ENCODE data around the gene UBE2D2.

Gene UBE2D2

DNA sequence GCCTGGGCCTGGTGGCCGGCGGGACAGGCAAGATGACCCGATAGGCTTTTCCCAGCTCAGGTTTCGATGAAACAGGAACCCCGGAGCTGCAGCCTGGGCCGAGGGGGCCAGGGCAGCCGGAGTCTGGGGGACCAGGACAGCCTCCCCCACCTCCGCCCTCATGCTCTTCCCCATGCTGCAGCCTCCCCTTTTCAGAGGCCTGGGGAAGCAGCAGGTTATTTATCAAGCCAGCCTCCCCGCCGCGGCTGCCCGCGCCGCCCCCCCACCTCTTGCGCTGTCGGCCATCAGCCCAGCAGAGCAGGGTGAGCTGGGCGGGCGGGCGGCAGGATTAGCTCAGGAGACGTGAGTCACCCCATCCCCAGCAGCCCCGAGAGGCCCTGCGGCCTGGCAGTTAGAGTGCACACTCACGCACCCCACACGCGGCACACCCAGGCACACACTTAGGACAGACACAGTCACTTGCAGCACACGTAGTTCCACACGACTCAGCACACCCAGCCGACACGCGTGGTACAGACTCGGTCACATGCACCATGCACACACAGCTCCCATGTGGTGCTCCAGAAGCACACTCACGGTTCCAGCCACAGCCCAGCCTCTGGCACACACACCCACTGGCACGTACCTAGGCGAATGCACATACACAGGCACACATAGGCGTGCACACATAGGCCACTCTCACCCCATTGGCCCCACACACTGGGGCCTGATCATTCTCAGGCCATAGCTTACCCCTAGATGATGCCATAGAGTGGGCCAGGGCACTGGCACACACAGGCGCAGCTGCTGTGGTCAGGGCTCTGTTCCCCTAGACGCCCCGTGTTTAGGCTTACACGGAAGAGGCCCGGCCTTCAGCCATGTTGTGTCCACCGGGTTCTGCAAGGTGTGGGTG lies 100.0 kb downstream of the UBE2D2 start:
- DNase-seq (ENCODE audit: low read depth in 2 of 2), result no peak

DNA sequence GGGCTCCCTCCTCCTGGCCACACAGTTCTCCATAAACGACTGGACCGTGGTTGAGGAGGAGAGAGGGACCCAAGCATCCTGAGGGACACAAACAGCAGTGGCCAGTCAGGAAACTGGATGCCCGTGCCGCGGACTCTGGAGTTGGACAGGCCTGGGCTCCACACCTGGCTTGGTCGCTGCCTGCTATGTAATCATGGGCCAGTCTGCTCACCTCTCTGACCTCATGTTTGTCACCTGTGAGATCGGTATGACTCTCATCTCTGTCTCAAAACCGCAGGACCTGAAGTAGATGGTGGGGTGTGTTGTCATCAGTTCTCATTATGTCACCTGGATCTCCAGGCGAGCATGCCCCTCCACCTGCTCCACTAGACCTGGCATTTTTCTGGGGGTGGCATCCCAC lies 101.5 kb downstream of the UBE2D2 start:
- DNase-seq (ENCODE audit: low read depth in 2 of 2), result no peak

DNA sequence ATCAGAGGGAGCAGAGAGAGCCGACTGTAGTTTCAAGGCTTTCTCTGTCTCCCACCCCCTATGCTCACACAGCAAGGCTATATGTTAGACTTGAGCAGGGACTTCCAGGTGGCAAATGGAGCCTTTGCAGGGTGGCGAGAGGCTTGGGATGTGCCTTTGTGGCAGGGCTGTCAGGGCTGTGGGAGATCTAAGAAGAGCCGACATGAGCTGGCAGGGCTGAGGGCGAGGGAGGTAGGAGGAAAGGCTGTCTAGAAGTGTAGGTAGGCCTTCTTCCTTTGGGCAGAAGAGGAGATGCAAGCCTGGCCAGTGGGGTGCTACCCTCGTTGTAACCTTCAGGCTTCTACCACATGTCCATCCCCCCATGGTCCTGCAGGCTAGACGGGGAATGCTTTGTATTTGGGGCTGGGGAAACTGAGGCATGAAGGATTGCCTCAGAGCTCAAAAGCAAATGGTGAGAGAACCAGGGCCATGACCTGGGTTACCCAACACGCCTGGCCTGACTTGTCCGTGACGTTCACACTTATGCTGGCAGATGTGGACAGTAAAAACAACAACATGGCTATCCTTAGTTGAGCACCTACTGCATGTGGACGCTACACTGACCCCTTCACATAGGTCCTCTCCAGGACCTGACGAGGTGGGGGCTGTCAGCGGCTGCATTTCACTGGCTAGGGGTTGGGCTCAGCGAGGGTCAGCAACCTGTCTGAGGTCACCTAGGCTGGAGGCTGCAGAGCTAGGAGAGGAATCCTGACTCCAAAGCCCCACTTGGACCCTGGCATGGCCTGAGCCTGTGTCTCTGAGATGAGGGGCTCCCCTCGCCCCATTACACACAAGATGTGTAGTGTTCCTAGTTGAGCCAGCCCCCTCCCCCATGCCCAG lies 102.3 kb downstream of the UBE2D2 start:
- no peak for DNase-seq (ENCODE audit: low read depth in 2 of 2)

DNA sequence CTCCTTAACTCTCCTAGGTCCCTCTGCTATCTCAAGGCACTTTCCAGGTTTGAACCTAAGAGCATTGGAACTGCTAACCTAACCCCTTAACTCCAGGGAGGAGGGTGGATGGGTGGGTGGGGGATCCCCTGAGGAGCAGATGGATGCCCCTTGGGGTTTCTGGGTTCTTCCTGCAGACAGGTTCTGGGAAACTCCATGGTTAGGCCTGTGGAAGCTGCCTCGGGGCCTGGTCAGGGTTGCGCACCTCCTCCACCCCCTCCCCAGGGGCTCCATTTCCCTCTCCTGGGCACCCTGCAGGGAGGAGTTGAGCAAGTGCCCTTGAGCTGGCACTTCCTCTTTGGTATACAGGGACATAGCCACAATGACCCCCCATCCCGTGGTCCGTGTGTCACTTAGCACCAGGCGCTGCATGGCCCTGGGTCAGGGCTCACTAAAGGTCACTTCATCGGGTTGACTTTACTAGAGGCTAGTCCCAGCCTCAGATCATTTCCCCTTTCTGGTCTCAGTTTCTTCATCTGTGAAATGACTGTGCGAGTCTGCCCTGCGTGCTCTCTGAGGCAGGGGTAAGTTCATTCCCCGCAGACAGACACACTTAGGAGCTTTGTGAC lies 103.1 kb downstream of the UBE2D2 start:
- DNase-seq (ENCODE audit: low read depth in 2 of 2), result no peak

DNA sequence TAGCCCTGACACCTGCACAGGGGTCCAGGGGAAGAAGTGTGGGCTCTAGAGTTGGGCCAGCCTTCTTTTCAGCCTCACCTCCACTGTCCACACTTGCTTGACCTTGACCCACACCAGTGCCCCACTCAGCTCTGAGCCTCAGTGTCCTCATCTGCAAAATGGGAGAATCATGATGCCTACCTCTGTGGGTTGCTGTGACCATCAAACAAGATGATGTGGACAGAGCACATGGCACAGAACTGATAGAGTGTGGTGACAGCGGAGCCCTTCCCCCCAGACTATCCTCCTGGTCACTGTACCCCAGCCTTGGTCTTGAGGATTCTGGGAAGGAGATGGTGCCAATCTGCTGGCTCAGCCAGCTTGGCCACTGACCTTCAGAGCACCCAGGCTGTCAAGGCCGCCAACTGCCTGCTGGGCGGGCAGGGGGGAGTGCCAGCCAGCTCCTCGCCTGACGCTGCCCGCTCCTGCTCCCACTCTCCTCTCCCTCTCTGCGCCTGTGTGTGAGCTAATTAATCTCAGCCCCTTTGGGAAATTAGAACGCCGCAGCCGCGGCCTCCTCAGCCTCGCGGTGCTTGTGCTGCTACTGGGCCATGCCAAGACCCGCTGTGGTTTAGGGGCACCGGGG lies 103.7 kb downstream of the UBE2D2 start:
- DNase-seq (ENCODE audit: low read depth in 2 of 2), result no peak

DNA sequence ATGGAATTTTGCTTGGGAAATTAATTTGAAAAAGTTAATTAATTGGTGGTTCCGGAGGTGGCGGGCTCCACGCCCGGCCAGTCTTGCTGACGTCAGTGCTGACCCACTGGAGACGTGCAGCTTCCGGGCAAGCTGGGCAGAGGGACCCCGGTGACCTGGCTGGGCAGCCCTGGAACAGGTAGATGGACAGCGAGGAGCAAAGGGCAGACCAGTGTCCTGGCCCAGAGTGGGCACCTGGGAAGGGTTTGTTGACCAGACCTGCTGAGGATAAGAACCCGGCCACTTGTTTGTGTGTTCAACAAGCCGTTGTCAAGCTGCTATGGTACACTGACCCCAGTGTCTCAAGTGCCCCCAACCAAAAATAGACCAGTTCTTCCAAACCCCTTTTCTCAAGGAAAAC lies 104.5 kb downstream of the UBE2D2 start:
- DNase-seq (ENCODE audit: low read depth in 2 of 2), result no peak

DNA sequence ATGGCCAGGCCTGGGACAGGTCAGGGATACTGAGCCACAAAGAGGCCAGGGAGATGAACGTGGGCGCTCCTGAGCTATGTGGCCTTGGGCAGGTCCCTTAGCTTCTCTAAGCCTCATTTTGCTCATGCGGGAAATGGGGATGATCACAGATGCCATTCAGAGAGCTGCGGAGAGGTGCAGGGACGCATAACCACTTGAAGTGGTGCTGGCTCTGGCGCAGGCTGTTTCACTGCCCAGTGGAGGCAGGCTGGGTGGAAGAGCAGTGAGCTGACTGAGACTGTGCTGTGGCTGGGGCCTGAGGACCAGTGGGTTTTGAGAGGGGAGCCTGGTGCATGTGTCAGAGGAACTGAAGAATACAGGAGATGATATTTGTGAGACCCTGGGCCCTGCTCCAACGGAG lies 105.4 kb downstream of the UBE2D2 start:
- no peak for DNase-seq (ENCODE audit: low read depth in 2 of 2)

DNA sequence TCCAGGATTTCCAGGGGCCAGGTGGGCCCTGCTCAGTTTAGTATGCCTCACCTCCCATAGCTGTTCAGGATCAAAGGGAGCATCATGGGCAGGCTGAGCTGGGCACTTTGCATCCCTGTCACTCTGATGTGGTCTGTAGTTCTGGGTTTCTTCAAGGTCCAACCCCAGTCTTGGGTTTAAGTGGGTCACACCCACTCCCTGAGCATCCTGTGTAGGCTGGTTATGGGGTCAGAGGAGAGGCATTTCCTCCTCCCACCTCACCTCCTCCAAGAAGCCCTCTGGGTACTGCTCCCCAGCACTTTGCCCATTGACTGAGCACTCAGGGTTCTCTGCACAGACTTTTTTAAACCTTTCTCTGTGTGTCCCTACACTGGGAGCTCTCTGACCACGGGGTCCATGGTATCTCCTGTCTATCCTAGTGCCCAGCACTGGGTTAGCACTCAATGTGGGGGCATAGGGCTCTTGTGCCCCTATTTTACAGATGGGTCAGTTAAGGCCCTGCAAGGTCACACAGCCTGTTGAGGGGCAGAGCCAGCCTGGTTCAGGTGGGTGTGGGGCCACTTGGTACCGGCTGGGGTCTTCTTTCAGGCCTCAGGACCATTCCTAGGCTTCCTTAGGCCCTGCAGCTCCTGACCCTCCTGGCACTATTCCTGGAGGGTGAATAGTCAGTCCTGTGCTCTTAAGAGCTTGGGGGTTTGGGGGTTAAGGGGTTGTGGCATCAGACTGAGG lies 106.0 kb downstream of the UBE2D2 start:
- DNase-seq (ENCODE audit: low read depth in 2 of 2), result no peak

DNA sequence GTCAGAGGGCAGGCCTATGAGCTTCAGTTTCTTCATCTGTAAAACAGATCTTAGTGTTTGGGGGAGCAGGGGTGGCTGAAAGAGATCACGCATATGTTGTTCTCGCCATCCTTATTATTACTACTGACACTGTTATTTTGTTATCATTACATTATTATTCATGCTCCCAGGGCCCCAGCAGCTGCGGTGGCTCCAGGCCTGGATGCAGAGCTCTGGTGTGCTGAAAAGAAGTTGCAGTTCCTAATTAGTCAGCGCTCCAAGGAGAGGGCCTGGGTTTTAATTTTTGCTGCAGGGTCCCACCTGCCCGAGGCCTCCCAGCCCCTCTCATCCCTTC lies 106.6 kb downstream of the UBE2D2 start:
- no peak for DNase-seq (ENCODE audit: low read depth in 2 of 2)

DNA sequence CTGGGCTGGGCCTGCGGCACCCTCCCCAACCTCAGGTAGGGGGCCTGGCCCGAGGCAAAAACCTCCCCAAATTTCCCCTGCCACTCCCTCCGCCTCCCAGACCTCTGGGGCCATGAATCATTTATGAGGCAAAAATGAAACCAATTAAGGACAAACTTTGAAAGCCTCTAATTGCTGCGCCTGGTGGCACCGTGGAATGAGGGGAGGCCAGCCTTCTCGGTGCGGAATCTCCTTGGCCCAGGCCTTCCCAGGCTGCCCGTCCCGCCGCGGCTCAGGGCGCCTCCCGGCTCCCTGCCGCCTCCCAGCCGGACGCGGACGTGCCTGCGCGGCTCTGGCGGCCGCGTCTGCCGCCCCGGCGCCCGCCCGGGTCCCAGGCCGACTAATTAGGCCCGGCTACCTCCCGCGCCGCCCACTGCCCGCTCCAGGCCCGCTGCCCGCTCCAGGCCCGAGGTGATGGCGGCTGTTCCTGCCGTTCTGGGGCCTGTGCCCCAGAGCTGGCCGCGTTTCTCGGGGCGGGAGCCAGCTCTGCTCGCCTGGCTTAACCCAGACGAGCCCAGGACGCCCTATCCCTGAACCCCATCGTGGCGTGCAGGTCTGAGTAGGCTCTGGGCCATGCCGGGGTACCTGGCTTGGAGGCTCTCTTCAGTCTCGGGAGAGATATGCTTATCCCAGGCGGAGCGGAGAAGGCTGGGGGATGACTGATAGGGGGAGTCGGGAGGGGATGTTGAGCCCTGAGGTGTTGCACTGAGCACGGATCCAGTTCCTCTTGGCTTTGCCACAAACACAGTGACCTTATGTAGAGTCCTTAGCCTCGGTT lies 107.1 kb downstream of the UBE2D2 start:
- no peak for DNase-seq (ENCODE audit: low read depth in 2 of 2)

DNA sequence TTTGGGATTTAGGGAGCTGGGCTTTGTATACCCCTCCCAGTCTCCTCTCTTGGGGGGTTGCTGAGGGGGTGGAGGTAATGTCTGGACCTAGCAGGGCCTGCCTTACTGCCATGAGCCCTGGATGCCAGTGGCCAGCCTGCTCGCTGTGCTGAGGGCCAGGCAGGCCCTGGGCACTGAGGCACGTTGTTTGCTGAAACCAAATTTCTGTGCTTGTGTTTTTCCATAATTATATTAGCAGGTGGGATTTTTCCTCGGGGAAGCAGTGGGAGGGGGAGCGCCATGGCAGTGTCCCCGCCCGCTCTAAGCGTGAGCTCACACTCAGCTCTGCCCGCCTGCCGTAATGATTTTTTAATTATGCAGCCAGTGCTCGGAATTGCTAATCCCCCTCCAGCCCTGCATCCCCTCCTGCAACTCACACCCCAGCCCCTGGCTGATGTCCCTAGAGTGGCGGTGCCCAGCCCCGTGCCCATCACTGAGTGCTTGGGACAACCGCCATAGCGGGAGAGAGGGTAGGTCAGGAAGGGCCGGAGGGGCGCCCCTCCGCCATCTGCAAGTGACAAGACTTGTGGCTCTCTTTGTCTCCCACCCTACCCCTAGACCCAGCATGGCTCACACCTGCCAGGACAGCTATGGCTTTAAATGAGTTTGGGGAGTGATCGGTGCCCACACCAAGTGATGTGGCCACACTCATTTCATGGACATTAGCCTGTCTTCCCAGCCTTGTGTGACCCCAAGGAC lies 108.0 kb downstream of the UBE2D2 start:
- no peak for DNase-seq (ENCODE audit: low read depth in 2 of 2)

DNA sequence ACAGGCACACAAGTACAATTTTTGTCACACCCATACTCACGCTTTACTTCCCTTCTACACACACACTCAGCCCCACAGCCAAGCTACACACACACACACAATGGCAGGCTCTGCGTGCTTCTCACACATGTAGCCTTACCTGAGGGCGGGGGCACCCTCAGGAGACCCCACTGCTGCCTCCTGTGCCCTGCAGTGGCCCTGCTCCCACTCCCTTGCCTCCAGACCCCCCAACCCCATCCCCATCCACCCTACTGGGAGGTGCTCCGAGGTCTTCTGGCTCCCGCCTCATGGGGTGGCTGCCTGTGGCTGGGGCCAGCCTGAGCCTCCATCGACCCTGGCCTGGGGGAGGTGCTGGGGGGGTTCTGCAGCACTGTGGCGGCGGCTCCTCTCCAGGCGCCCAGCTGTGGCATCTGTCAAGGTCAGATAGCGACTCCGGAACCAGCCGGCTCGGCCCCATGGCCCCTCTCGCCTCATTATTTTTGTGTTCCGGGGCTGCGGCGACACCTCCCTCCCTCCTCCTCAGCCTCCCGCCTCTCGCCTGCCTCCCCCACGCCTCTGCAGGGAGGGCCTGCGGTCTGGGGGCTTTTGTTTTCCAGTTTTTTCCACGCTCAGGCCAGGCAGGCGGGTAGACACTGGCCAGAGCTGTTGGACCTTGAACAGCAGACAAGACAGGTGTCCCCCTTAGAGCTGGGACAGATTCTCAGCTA lies 108.7 kb downstream of the UBE2D2 start:
- DNase-seq (ENCODE audit: low read depth in 2 of 2), result no peak

DNA sequence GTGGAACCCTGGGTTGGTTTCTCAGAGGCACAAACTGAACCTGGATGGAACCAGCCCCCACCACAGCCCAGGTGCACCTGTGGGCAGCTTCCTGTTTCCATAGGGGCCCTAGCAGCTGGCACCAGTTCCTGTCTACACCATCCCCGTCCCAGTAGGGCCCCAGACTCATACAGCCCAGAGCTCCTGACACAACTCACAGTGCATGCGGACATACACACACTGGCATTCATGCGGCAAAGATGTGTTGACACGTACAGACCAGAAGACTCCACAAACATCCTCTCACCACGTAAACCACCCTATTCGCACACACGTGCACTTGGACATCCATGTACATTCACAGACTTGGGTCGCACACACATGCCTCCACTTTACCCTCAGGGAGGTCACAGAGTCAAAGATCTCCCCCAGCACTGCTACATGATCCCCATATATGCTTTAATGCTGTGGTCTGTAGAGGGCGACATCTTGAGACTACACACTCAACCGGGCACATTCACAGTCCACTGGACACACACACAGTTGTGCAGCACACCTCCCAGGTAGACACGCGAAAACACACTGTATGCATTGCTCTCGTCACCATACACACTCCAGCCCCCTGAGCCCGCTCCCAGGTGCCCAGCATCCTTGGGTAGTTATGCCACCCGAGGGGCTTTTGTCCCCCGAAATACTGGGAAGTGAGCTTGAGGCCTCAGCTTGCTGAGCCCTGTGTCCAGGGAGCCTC lies 109.4 kb downstream of the UBE2D2 start:
- DNase-seq (ENCODE audit: low read depth in 2 of 2), result no peak

DNA sequence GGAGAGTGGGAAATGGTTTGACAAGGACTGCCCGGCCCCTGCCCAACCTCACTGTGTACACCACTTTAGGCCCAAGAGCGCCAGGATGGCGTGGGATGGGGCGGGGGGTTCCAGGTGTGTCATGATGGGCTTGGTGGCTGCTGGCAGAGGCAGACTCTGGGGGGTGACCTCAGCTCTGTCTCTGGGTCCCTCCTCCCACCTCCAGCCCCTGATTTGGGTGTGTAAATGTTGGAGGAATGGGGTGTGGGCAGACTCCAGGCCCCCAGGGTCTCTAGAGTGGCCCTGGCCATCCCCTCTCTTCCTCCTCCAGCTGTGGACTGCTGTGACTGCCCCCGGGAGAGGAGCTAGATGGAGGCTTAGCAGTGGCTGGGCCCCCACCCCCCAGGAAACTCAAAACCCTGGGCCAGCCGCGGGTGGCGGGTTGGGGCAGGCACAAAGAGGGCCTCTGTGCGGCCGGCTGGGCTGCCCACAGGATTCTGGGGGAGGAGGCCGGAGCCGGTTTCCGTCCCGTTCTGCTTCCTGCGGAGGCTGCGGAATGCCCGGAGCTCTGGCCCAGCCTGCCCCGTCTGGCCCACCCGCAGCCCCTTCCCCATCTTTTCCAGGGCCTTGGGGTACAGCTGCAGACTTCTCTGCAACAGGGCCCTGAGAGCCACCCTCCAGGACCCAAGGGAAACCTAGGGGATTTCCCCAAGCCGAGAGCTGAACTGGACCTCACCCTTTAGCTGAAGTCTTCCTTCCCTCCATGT lies 110.1 kb downstream of the UBE2D2 start:
- no peak for DNase-seq (ENCODE audit: low read depth in 2 of 2)

DNA sequence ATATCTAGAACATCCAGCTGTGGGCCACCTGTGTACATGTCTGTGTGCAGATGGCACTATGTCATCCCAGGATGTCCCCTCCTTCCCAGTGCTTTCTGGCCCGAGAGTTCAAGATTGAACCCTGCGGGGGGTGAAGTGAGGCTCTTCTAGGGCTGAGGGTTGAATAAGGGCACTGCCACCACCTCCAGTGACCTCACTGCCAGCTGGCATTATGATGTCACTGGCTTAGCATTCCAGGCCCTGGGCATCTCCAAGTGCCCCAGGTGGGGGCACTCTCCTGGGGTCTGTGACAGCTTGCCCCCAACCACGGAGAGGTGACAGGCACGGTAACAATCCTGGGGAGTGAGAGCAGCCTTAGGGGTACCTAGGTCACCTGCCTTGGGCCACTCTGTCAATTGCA lies 114.1 kb downstream of the UBE2D2 start:
- DNase-seq (ENCODE audit: low read depth in 2 of 2), result no peak

DNA sequence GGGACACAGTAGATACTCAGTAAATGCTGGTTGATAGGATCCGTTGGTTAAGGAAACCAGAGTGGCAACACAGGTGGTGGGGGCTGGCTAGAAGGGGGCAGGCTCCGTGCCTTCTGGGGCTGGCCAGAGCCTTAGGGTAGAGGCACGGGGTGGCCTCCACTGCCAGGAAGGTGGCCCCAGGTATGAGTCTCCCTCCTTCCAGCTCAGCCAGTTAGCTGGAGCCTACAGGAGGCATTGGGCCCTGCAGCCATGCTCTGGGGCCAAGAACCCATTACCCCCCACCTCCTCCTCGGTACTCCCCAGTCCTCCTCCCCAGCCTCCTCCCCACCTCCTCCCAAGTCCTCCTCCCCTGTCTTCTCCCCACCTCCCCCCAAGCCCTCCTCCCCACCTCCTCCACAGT lies 114.7 kb downstream of the UBE2D2 start:
- no peak for DNase-seq (ENCODE audit: low read depth in 2 of 2)

DNA sequence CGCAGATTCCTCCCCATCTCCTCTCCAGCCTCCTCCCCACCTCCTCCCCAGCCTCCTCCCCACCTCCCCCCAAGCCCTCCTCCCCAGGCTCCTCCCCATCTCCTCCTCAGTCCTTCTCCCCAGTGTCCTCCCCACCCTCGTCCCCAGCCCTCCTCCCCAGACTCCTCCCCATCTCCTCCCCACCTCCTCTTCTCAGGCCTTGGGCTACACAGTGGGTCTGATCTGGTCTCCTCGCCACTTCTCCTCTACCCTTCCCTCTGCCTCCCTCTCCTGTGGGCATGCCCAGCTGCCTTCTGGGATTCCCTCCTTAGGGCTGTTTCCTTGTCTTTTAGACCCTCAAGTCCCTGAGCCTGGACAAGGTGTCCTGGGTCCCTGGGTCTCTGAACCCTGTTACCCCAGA lies 115.3 kb downstream of the UBE2D2 start:
- DNase-seq (ENCODE audit: low read depth in 2 of 2), result no peak
